HCT116 (cell line): ENCODE results near the gene TTL. TPM values are rescaled to one million over a fixed set of nuclear protein-coding genes. Genes with fewer than 3 reads are reported as not detected.
A peak's percentile ranks its signal among the peaks of the same experiment; 100 is the strongest.

Experiments used
- ATAC-seq: fragments of 200-7000 bp; cut with Tn5 transposase; 2 replicates; pipeline ENCODE4 v1.9.1; 2020; ENCODE audit warnings: mild to moderate bottlenecking, moderate library complexity
- BruUV-seq: library from RNA; stranded (reverse); fragments of 400-500 nt; replicated peaks from 2 replicates; lab custom pipeline; 2021; lab: Mats Ljungman, UMichigan
- CTCF ChIA-PET: fragments of 300-600 bp; sonication (Branson Sonifier 250); formaldehyde crosslinking; loops from one replicate; lab custom pipeline; 2021; ENCODE audit warnings: antibody characterized with exemption; lab: Charles Lee
- POLR2A ChIA-PET: fragments of 300-600, 350-600 bp; sonication (Branson Sonifier 250); formaldehyde crosslinking; loops from one replicate; lab custom pipeline; 2021; ENCODE audit warnings: antibody characterized with exemption; lab: Charles Lee
- RAD21 ChIA-PET, 2 experiments: fragments of 300-600 bp; sonication (Branson Sonifier 250); formaldehyde crosslinking; loops; one replicate each; lab custom pipeline; 2023; ENCODE audit warnings: low total read pairs in 2 of 2; ENCODE audit not compliant: uncharacterized antibody in 2 of 2, unreplicated experiment in 2 of 2, low non-redundant PET in 1 of 2; lab: Charles Lee
- DNase-seq: peaks from one replicate; pipeline ENCODE4 v3.0.0-alpha.2; 2010; ENCODE audit warnings: low read depth, low spot score
- H2AFZ ChIP-seq: fragments of 200-600 bp; shearing (Covaris generic), sonication (generic); 2 replicates; pipeline ENCODE4 v1.6.1; 2017; ENCODE audit warnings: low read depth, mixed run types, mixed read lengths, antibody characterized with exemption, low read length; ENCODE audit not compliant: poor library complexity, severe bottlenecking
- H3K27ac ChIP-seq: 2 replicates; pipeline ENCODE4 v1.5.1; 2012; ENCODE audit warnings: low read depth, low read length
- H3K27me3 ChIP-seq: fragments of 200-600 bp; sonication (generic); 2 replicates; pipeline ENCODE4 v1.6.1; 2016; ENCODE audit warnings: mixed run types, low read length, mixed read lengths; ENCODE audit not compliant: insufficient read depth
- H3K36me3 ChIP-seq, 2 experiments: fragments of 200-500 bp in 1 of 2; fragments of 200-600 bp in 1 of 2; sonication (Bioruptor generic) in 1 of 2; sonication (generic) in 1 of 2; 2 replicates each; pipeline versions ENCODE4 v1.5.1 to v1.6.1; 2014 to 2016; ENCODE audit warnings: low read length in 2 of 2, inconsistent platforms in 1 of 2, mixed read lengths in 1 of 2, mixed run types in 1 of 2; ENCODE audit not compliant: insufficient read depth in 2 of 2, control insufficient read depth in 1 of 2
- H3K4me1 ChIP-seq, 2 experiments: fragments of 200-600 bp in 1 of 2; sonication (generic) in 1 of 2; 2 replicates each; pipeline versions ENCODE4 v1.5.1 to v1.6.1; 2012 to 2017; ENCODE audit warnings: low read length in 2 of 2, inconsistent platforms in 1 of 2, mild to moderate bottlenecking in 1 of 2, mixed read lengths in 1 of 2, mixed run types in 1 of 2, moderate library complexity in 1 of 2; ENCODE audit not compliant: insufficient read depth in 2 of 2, control insufficient read depth in 1 of 2
- H3K4me2 ChIP-seq: fragments of 200-600 bp; sonication (generic); 2 replicates; pipeline ENCODE4 v1.6.1; 2017; ENCODE audit warnings: mixed run types, low read length, mixed read lengths
- H3K4me3 ChIP-seq, 2 experiments: fragments of 200-600 bp in 1 of 2; sonication (generic) in 1 of 2; replicated peaks in 1 of 2; 2 replicates each; pipeline ENCODE4 v1.5.1; 2011 to 2016; ENCODE audit warnings: low read length in 2 of 2, control low read depth in 1 of 2, low read depth in 1 of 2, mild to moderate bottlenecking in 1 of 2, mixed read lengths in 1 of 2, mixed run types in 1 of 2
- H3K79me2 ChIP-seq: fragments of 200-600 bp; sonication (generic); 2 replicates; pipeline ENCODE4 v1.6.1; 2017; ENCODE audit warnings: mild to moderate bottlenecking, mixed run types, low read length, moderate library complexity, mixed read lengths; ENCODE audit not compliant: insufficient read depth
- H3K9ac ChIP-seq: fragments of 200-600 bp; sonication (generic); 2 replicates; pipeline ENCODE4 v1.6.1; 2016; ENCODE audit warnings: low read length, mixed read lengths
- H3K9me2 ChIP-seq: fragments of 200-600 bp; sonication (generic), shearing (Covaris generic); 2 replicates; pipeline ENCODE4 v1.6.1; 2017; ENCODE audit warnings: mixed run types, mild to moderate bottlenecking, moderate library complexity; ENCODE audit not compliant: insufficient read depth
- H3K9me3 ChIP-seq, 2 experiments: fragments of 200-500 bp in 1 of 2; fragments of 200-600 bp in 1 of 2; sonication (Bioruptor generic) in 1 of 2; sonication (generic) in 1 of 2; 2 replicates each; pipeline ENCODE4 v1.6.1; 2014 to 2017; ENCODE audit warnings: low read length in 2 of 2, mixed read lengths in 2 of 2, inconsistent platforms in 1 of 2, low read depth in 1 of 2, mild to moderate bottlenecking in 1 of 2, mixed run types in 1 of 2, moderate library complexity in 1 of 2; ENCODE audit not compliant: control insufficient read depth in 1 of 2, insufficient read depth in 1 of 2
- H4K20me1 ChIP-seq: fragments of 200-600 bp; sonication (generic), shearing (Covaris generic); 2 replicates; pipeline ENCODE4 v1.6.1; 2017; ENCODE audit warnings: mixed run types, mild to moderate bottlenecking, moderate library complexity; ENCODE audit not compliant: insufficient read depth
- CBX3 ChIP-seq: IDR thresholded peaks from 2 replicates; pipeline ENCODE4 v1.6.1; 2012; ENCODE audit warnings: low read depth
- CEBPB ChIP-seq: IDR thresholded peaks from 2 replicates; pipeline ENCODE4 v1.6.1; 2012; ENCODE audit warnings: low read depth
- EGR1 ChIP-seq: IDR thresholded peaks from 2 replicates; pipeline ENCODE4 v1.6.1; 2012; ENCODE audit warnings: low read depth
- ELF1 ChIP-seq: IDR thresholded peaks from 2 replicates; pipeline ENCODE4 v1.6.1; 2012; ENCODE audit warnings: low read depth, borderline replicate concordance
- EZH2 ChIP-seq: fragments of 200-600 bp; sonication (generic); IDR thresholded peaks from 2 replicates; pipeline ENCODE4 v1.6.1; 2017; ENCODE audit warnings: antibody characterized with exemption, mixed run types
- FOSL1 ChIP-seq: IDR thresholded peaks from 2 replicates; pipeline ENCODE4 v1.6.1; 2012; ENCODE audit warnings: low read depth
- JUND ChIP-seq: IDR thresholded peaks from 2 replicates; pipeline ENCODE4 v1.6.1; 2012
- POLR2A ChIP-seq: IDR thresholded peaks from 2 replicates; pipeline ENCODE4 v1.7.0; 2011; ENCODE audit warnings: borderline replicate concordance; ENCODE audit not compliant: insufficient read depth, insufficient read length; ENCODE audit errors: extremely low read depth
- POLR2AphosphoS5 ChIP-seq: IDR thresholded peaks from 2 replicates; pipeline ENCODE4 v1.6.1; 2011; ENCODE audit warnings: mild to moderate bottlenecking, low read depth, low read length, moderate library complexity
- RAD21 ChIP-seq: IDR thresholded peaks from 2 replicates; pipeline ENCODE4 v1.6.1; 2012; ENCODE audit warnings: low read depth, mild to moderate bottlenecking
- SIN3A ChIP-seq: IDR thresholded peaks from 2 replicates; pipeline ENCODE4 v1.6.1; 2012; ENCODE audit warnings: low read depth
- SRF ChIP-seq: IDR thresholded peaks from 2 replicates; pipeline ENCODE4 v1.6.1; 2012; ENCODE audit warnings: low read depth
- TCF7L2 ChIP-seq: IDR thresholded peaks from 2 replicates; pipeline ENCODE4 v1.7.0; 2011; ENCODE audit warnings: borderline replicate concordance, inconsistent platforms; ENCODE audit not compliant: insufficient read depth, insufficient read length; ENCODE audit errors: extremely low read depth
- YY1 ChIP-seq: IDR thresholded peaks from 2 replicates; pipeline ENCODE4 v1.6.1; 2011; ENCODE audit warnings: low read length, low read depth, moderate library complexity, mild to moderate bottlenecking; ENCODE audit not compliant: insufficient replicate concordance; ENCODE audit errors: extremely low read depth
- ZBTB33 ChIP-seq: IDR thresholded peaks from 2 replicates; pipeline ENCODE4 v1.6.1; 2011; ENCODE audit warnings: mild to moderate bottlenecking, low read length, moderate library complexity; ENCODE audit not compliant: insufficient replicate concordance; ENCODE audit errors: extremely low read depth
- intact Hi-C: fragments of 100-400 bp; cut with micrococcal nuclease; formaldehyde crosslinking; loops from 2 replicates; pipeline ENCODE4 v1.10.0; 2022
- total RNA-seq: library from RNA; stranded (reverse); gene quantifications from one replicate; pipeline ENCODE4 v1.2.1, GENCODE V29; 2021; ENCODE audit not compliant: unreplicated experiment
- TF ChIP-seq, protein P1 (sequence below): IDR thresholded peaks from 2 replicates; pipeline ENCODE4 v1.6.1; 2012
- TF ChIP-seq, protein P2 (sequence below): IDR thresholded peaks from 2 replicates; pipeline ENCODE4 v1.6.1; 2012

TTL gene
- total RNA-seq, 1 experiment from 2014 or later, result 58.7 TPM

DNA sequence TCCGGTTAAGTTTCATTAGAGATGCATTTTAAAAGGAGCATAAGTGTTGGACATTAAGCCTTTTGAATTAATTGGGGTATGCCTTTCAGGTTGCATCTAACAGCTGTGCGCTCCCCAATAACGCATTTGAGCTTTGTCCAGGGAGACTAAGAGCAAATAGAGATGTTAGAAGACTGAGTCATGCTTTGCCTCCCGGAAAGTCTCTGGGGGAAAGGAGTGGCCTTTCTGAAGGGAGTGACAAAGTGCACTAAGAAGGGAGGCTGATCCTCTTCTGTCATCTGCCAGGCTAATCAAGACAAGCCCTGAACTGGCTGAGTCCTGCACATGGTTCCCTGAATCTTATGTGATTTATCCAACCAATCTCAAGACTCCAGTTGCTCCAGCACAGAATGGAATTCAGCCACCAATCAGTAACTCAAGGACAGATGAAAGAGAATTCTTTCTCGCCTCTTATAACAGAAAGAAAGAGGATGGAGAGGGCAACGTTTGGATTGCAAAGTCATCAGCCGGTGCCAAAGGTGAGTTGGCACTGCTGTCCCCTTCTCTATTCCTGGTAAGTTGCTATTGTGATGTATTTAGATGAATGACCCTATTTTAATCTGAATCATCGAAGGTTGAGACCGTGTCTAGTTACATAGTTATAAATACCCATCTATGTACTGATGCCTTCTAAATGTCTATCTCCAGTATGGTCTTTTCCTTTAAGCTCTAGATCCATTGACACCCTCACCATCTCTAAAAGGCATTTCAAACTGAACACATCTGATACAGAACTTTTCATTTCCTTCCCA is 12.1 kb downstream of the TTL start:
- POLR2A ChIA-PET, result interaction anchor here (0.7 to 1.7 kb wide), 2 partner anchors 10 to 705 kb away, joined by 3 to 8 read pairs; no protein-coding TSS in a partner anchor
- Histone ChIP-seq H3K4me2 (peak overlapping the region; percentile 51), H3K27me3 (no peaks in the 10 kb centered on the region), H3K79me2 (peaks cover 30% of the 10 kb centered on the region), H3K9ac (no peak overlapping the region), H4K20me1 (no peaks in the 10 kb centered on the region), H3K9me2 (no peaks in the 10 kb centered on the region), H3K4me1 (peaks cover 23 to 33% of the 10 kb centered on the region in 2 experiments), H3K9me3 (no peaks in the 10 kb centered on the region), H3K36me3 (peaks cover 7 to 9% of the 10 kb centered on the region in 2 experiments; a peak in 2 of 4 replicates), H3K4me3 (no peak overlapping the region)
- peak; percentile 85 for ATAC-seq
- intact Hi-C loops, result no loop called here
- no peak for DNase-seq
- CTCF ChIA-PET, result interaction anchor here (1.0 kb wide), 1 partner anchor 13 kb away, joined by 3 read pairs; no protein-coding TSS in a partner anchor
- RAD21 ChIA-PET, result no interaction called here
- TSS peak; percentile 16 for BruUV-seq
- no peak for TF ChIP-seq SRF
- TF ChIP-seq ELF1, result no peak
- TF ChIP-seq EZH2, result no peak
- TF ChIP-seq POLR2A, result no peak
- no peak for TF ChIP-seq YY1
- no peak for TF ChIP-seq SIN3A
- peak; percentile 33; the same call in 1 of the 2 replicates for TF ChIP-seq FOSL1
- peak; percentile 55 for TF ChIP-seq JUND
- no peak for TF ChIP-seq TCF7L2
- no peak for TF ChIP-seq ZBTB33
- no peak for TF ChIP-seq POLR2AphosphoS5
- TF ChIP-seq EGR1, result no peak
- 0 out of 2 replicates have a peak, but pooled peaks have one; percentile 27 for TF ChIP-seq CBX3
- TF ChIP-seq, protein P1, sequence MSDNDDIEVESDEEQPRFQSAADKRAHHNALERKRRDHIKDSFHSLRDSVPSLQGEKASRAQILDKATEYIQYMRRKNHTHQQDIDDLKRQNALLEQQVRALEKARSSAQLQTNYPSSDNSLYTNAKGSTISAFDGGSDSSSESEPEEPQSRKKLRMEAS, result peak; percentile 41; the same call in 1 of the 2 replicates
- no peak; the same call in 1 of the 2 replicates for TF ChIP-seq CEBPB
- TF ChIP-seq, protein P2, sequence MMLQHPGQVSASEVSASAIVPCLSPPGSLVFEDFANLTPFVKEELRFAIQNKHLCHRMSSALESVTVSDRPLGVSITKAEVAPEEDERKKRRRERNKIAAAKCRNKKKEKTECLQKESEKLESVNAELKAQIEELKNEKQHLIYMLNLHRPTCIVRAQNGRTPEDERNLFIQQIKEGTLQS, result no peak
- no peak for TF ChIP-seq RAD21
- TF ChIP-seq, all 23 proteins: peak for 4
- H3K27ac ChIP-seq, result peak overlapping the region; percentile 24; the same call in 1 of the 2 replicates
- no peak overlapping the region for H2AFZ ChIP-seq
